ENCODE results near the gene RBM46.
"Not testable (repeated sequence)": the region's sequence is repeated elsewhere in the genome, so short reads cannot be mapped to it uniquely, and the experiment has no call there.

The RBM46 gene

GRCh38 chr4:154836030-154836429 is 55.0 kb downstream of the RBM46 start:
- in situ Hi-C loops (cut with HindIII; ENCODE audit: low sequenced_read_pairs): no loop called here

DNA sequence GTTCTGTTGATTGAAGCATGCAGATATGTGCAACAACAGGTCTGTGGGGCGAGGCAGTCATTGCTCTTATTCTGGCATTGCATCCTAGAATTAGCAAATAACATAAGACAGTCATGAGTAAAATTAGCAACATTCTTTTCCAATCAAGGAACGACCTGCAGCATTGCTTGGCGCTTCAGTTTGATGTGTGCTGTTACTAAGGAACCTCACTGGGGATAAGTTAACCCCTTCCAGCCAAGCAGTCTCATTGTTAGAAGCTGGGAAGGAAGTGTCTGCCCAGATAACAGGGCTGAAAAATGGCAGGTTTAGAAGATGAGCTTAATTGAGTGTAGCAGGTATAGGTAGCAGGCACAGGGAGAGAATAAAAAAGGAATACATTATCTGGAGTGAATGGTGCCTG is 55.4 kb downstream of the RBM46 start:
- in situ Hi-C loops (cut with HindIII; ENCODE audit: low sequenced_read_pairs): no loop called here

GRCh38 chr4:154838155-154838554 is 57.1 kb downstream of the RBM46 start:
- in situ Hi-C loops (cut with HindIII; ENCODE audit: low sequenced_read_pairs): no loop called here

GRCh38 chr4:154838694-154839093 is 57.6 kb downstream of the RBM46 start:
- in situ Hi-C loops (cut with HindIII; ENCODE audit: low sequenced_read_pairs): no loop called here

DNA sequence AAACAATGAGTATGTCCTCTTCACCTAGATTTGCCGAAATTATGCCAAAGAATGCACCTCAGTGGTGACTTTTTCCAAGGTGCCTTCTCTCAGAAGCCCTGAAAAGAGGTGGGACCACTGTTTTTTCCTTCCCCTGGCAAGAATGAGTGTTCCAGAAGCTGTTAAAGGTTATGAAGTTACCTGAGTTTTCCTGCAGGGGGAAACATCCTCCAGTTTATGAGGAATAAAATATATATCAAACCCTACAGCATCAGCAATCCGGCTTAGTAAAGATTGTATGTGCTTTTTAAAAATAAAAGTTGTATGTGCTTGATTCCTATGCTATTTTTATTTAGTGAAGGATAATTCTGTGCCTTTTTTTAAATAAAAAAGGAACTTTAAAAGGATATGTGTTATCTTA is 73.3 kb downstream of the RBM46 start:
- in situ Hi-C loops (cut with HindIII; ENCODE audit: low sequenced_read_pairs): no loop called here

DNA sequence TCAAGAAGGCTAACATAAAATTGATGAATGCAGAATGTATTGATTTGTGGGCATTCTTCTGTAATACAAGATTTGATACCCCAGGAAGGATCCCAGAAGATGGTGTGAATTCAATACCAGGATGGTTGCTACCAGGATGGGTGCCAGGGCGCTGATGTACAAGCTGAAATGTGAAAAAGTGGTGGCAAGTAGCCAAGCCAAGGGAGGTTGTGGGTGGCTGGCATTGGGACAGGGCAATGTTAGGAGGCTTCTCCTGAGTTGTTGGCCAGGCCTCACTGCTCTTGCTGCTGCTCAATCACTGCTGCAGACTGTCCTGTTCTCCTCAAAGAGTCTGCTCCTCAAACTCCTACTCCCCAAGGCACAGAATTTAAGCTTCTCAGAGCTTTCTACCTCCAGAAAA is 77.1 kb downstream of the RBM46 start:
- in situ Hi-C loops (cut with HindIII; ENCODE audit: low sequenced_read_pairs): no loop called here

GRCh38 chr4:154868414-154869194 is 87.5 kb downstream of the RBM46 start:
- in situ Hi-C loops (cut with HindIII; ENCODE audit: low sequenced_read_pairs): no loop called here

GRCh38 chr4:154869301-154869700 is 88.2 kb downstream of the RBM46 start:
- in situ Hi-C loops (cut with HindIII; ENCODE audit: low sequenced_read_pairs): no loop called here

DNA sequence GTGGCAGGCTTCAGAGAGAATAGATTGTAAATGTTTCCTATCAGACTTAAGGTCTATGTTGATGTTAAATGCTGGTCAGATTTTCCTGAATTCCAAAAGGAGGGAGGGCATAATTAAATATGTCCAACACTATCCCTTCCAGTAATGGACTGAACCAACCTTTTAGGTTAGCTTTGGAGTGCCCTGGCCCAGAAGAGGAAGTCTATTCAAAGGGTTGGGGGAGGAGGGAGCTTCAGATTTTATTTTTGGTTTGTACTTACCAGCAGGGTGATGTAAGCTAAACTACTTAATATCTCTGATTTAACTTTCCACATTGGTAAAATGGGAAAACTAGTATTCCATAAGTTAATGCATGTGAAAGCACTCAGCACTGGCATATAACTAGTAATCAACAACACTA is 91.1 kb downstream of the RBM46 start:
- in situ Hi-C loops (cut with HindIII; ENCODE audit: low sequenced_read_pairs): no loop called here

DNA sequence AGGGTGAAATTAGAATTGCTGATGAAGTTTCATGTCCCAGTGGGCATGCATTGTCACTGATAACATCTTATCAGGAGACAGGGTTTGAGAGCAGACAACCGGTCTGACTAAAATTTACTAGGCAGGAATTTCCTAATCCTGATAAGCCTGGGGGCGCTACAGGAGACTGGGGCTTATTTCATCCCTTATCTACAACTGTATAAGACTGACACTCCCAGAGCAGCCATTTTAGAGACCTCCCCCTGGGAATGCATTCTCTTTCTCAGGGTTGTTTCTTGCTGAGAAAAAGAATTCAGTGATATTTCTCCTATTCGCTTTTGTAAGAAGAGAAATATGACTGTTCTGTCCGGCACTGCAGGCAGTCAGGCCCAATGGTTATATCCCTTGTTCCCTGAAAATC is 93.0 kb downstream of the RBM46 start:
- in situ Hi-C loops (cut with HindIII; ENCODE audit: low sequenced_read_pairs): not testable (repeated sequence)

DNA sequence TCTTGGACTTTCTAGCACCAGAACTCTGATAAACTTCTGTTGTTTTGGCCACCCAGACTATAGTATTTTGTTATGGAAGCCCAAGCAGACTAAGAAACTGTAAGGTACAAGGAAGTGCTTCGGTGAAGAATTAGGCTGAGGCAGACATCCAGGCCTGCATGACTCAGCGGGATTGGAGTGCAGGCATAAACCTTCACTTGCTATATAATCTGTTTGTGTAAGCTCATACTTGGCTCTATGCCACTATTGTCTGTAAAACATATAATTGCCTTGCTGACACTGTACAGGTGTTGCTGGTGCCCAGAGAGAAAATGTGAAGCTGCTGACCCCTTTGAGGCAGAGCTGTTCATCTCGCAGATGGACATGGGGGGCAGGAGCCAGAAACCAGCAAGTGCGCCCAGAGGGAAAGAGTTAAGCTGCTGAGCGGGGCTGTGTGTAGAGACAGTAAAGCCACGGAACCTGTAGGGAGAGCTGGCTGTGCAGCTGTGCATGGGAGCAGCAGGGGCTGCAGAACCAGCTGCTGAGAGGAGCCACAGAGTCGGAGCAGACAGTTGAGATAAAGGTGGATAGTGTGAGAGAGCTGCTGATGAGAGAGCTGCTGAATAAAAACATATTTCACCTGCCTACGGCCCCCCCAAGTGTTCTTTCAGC is 96.2 kb downstream of the RBM46 start:
- in situ Hi-C loops (cut with HindIII; ENCODE audit: low sequenced_read_pairs): no loop called here

Measured in DLD1 (cell line).